Esophagus squamous epithelium (tissue), 5 donors: ENCODE measurements around the gene STX8. TPM values are rescaled to one million over a fixed set of nuclear protein-coding genes. Genes with fewer than 3 reads are reported as not detected.

ENCODE experiments used
- DNase-seq: peaks from one replicate; lab custom pipeline; 2025; lab: John Stamatoyannopoulos, UW
- H3K27ac ChIP-seq, 4 donors: fragments of 200-600 bp; sonication (generic); one replicate each; pipeline ENCODE4 v1.5.1; 2016 to 2019; ENCODE audit warnings: mild to moderate bottlenecking in 1 of 4
- H3K27me3 ChIP-seq, 4 donors: fragments of 200-600 bp; sonication (generic); 1 replicate in 3 of 4; 2 replicates in 1 of 4; pipeline versions ENCODE4 v1.5.1 to v1.6.0; 2017 to 2021; ENCODE audit warnings: antibody characterized with exemption in 1 of 4
- H3K36me3 ChIP-seq, 3 donors: fragments of 200-600 bp; sonication (generic); one replicate each; pipeline ENCODE4 v1.5.1; 2016 to 2019
- H3K4me1 ChIP-seq, 3 donors: fragments of 200-600 bp; sonication (generic); one replicate each; pipeline ENCODE4 v1.5.1; 2017 to 2019
- H3K4me3 ChIP-seq, 4 donors: fragments of 200-600 bp; sonication (generic); 1 replicate in 3 of 4; 2 replicates in 1 of 4; pipeline ENCODE4 v1.5.1; 2016 to 2019; ENCODE audit warnings: mild to moderate bottlenecking in 2 of 4, moderate library complexity in 1 of 4
- H3K9me3 ChIP-seq, 3 donors: fragments of 200-600 bp; sonication (generic); one replicate each; pipeline ENCODE4 v1.5.1; 2016 to 2019
- POLR2A ChIP-seq, 4 donors: fragments of 450-650 bp; IDR thresholded peaks; one replicate each; pipeline ENCODE4 v1.6.1; 2017; ENCODE audit warnings: antibody characterized with exemption in 4 of 4, mild to moderate bottlenecking in 4 of 4, moderate library complexity in 3 of 4
- WGBS, 2 donors: methylation state at CpG; one replicate each; pipeline ENCODE4 v1.1.5; 2018; 5-methylcytosine and 5-hydroxymethylcytosine counted together
- intact Hi-C: fragments of 100-400 bp; cut with DNase I; formaldehyde crosslinking; loops from one replicate; pipeline ENCODE4 v1.15.0; 2022
- total RNA-seq, 4 donors: library from RNA; depleted of rRNA; stranded (reverse); fragments of >200 nt; gene quantifications; one replicate each; pipeline ENCODE4 v1.1.0, GENCODE V29; 2016
- TF ChIP-seq, protein P1 (sequence below), 6 experiments: fragments of 450-650 bp in 4 of 6; fragments of 200-600 bp in 2 of 6; sonication (generic) in 2 of 6; IDR thresholded peaks; one replicate each; pipeline ENCODE4 v1.5.1; 2016 to 2019; ENCODE audit warnings: antibody characterized with exemption in 6 of 6, mild to moderate bottlenecking in 4 of 6, moderate library complexity in 4 of 6
- donor health status: DM: yes; HTN: yes; CAD: no.

STX8 gene
- total RNA-seq, 4 donors from 2014 or later, result 31.8 to 66.4 (median 46.5) TPM

DNA sequence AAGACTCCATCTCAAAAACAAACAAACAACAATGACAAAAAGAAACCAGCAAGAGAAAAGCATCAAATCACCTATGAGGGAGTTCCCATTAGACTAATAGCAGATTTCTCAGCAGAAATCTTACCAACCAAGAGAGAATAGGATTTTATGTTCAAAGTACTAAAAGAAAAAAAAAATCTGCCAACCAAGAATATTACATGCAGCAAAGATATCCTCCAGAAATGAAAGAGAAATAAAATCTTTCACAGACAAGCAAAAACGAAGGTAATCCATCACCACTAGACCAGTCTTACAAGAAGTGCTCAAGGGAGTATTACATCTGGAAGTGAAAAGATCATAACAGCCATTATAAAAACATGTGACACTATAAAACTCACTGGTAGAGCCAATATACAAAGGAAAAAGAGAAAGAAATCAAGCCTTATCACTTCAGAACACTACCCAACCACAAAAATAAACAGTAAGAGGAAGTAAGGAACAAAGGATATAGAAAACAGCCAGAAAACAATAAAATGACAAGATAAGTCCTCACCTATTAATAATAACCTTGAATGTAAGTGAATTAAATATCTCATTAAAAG lies 66.3 kb downstream of the STX8 start:
- Histone ChIP-seq H3K36me3 (no peaks in the 10 kb centered on the region), H3K9me3 (peaks cover 0 to 18% (median 6%) of the 10 kb centered on the region in 3 donors), H3K4me1 (no peaks in the 10 kb centered on the region), H3K27ac (no peak overlapping the region), H3K27me3 (no peaks in the 10 kb centered on the region), H3K4me3 (no peak overlapping the region)
- 68 to 72% methylated on average over 1 of the region's 1 CpG for WGBS, 2 donors
- no peak for TF ChIP-seq POLR2A (IDR thresholded peaks at IDR 0.05)
- DNase-seq, result no peak
- intact Hi-C loops, result no loop called here

DNA sequence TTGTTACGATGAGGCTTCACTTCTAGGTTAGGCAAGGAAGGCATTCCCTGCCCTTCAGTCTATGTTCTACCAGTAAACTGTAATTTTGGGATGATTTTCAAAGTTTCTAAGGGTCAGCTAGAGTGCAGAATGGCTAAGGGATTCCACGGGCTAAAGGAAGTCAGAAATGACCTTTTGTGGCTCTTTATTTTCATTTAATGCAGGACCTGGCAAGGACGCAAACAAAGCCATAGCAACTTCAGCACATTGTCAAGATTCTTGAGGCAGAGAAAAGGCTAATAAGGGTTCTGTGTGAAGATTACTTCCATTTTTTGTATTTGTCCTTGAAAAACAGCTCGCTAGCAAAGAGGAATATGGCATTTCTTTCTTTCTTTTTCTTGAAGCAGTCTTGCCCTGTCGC lies 76.6 kb downstream of the STX8 start:
- Histone ChIP-seq H3K36me3 (peaks cover 0 to 20% (median 0%) of the 10 kb centered on the region in 3 donors), H3K27ac (no peak overlapping the region), H3K4me1 (no peaks in the 10 kb centered on the region), H3K4me3 (no peak overlapping the region), H3K27me3 (no peaks in the 10 kb centered on the region), H3K9me3 (no peaks in the 10 kb centered on the region)
- no peak for TF ChIP-seq POLR2A (IDR thresholded peaks at IDR 0.05)
- TF ChIP-seq, protein P1, sequence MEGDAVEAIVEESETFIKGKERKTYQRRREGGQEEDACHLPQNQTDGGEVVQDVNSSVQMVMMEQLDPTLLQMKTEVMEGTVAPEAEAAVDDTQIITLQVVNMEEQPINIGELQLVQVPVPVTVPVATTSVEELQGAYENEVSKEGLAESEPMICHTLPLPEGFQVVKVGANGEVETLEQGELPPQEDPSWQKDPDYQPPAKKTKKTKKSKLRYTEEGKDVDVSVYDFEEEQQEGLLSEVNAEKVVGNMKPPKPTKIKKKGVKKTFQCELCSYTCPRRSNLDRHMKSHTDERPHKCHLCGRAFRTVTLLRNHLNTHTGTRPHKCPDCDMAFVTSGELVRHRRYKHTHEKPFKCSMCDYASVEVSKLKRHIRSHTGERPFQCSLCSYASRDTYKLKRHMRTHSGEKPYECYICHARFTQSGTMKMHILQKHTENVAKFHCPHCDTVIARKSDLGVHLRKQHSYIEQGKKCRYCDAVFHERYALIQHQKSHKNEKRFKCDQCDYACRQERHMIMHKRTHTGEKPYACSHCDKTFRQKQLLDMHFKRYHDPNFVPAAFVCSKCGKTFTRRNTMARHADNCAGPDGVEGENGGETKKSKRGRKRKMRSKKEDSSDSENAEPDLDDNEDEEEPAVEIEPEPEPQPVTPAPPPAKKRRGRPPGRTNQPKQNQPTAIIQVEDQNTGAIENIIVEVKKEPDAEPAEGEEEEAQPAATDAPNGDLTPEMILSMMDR (IDR thresholded peaks at IDR 0.05), result no peak
- intact Hi-C loops, result no loop called here
- no peak for DNase-seq
- 81 to 86% methylated on average over 4 to 5 of the region's 5 CpGs for WGBS, 2 donors

DNA sequence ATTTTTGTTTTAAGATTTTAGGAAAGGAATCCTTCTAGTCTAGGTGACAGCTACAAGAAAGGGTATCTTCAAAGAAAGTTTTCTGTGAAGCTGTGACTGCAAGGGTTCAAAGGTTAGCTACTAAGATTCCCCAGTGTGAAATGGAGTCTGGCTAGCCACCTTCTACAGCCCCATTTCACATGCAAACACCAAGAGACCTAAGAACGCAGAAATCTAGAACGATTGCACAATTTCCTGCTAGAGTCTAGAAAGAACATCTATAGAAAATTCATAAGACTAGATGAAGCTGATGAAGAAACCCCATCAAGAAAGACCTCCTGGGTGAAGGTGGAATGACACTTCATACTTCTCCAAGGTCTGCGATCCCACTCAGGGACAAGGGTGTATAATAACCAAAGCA lies 77.1 kb downstream of the STX8 start:
- 88 to 95% methylated on average over 3 of the region's 3 CpGs for WGBS, 2 donors
- H3K4me1 ChIP-seq, result no peaks in the 10 kb centered on the region
- TF ChIP-seq, protein P1 (IDR thresholded peaks at IDR 0.05), result no peak
- TF ChIP-seq POLR2A (IDR thresholded peaks at IDR 0.05), result no peak
- H3K36me3 ChIP-seq, result peaks cover 0 to 20% (median 0%) of the 10 kb centered on the region in 3 donors
- no peak overlapping the region for H3K27ac ChIP-seq
- H3K4me3 ChIP-seq, result no peak overlapping the region
- H3K9me3 ChIP-seq, result no peaks in the 10 kb centered on the region
- intact Hi-C loops, result no loop called here
- H3K27me3 ChIP-seq, result no peaks in the 10 kb centered on the region
- no peak for DNase-seq

DNA sequence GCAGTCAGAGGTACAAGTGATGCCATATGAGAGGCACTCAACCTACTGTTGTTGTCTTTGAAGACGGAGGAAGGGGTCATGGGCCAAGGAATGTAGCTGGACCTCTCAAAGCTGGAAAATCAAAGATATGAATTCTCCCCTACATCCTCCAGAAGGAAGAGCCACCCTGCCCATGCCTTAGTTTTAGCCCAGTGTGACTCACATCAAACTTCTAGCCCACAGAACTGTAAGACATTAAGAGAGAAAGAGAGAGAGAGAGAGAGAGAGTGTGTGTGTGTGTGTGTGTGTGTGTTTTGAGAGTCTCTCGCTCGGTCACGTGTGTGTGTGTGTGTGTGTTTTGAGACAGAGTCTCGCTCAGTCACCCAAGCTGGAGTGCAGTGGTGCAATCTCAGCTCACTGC lies 87.1 kb downstream of the STX8 start:
- Histone ChIP-seq H3K4me3 (no peak overlapping the region), H3K27me3 (no peaks in the 10 kb centered on the region), H3K36me3 (peaks cover 0 to 19% (median 0%) of the 10 kb centered on the region in 3 donors), H3K27ac (no peak overlapping the region), H3K4me1 (no peaks in the 10 kb centered on the region), H3K9me3 (no peaks in the 10 kb centered on the region)
- intact Hi-C loops, result no loop called here
- whole genome bisulfite sequencing, 2 donors, result 92 to 96% methylated on average over 5 of the region's 5 CpGs
- no peak for DNase-seq
- no peak for TF ChIP-seq POLR2A (IDR thresholded peaks at IDR 0.05)
- TF ChIP-seq, protein P1 (IDR thresholded peaks at IDR 0.05), result no peak

DNA sequence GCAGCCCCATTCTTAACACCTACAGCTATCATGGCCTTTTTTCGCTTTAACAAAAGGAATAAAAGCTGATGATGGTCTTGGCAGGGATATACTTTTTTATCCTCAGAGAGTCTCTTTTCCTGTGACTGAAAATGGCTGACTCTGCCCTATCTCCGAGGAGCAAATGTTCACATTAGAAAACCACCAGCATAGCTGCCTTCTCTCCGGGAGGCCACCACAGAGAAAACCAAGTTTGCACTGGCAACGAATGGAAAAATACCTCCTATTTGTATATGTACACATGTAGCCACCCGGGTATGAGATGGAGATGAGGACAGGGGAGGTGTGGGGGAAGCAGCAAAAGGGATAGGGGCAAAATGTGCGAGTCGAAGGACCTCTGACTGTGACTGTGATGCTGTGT lies 88.2 kb downstream of the STX8 start:
- intact Hi-C loops, result no loop called here

More for the DNA sequence above, 88.2 kb downstream of the STX8 start:
- Histone ChIP-seq H3K9me3 (no peaks in the 10 kb centered on the region), H3K27me3 (no peaks in the 10 kb centered on the region), H3K36me3 (peaks cover 0 to 19% (median 0%) of the 10 kb centered on the region in 3 donors), H3K4me1 (no peaks in the 10 kb centered on the region), H3K4me3 (no peak overlapping the region), H3K27ac (no peak overlapping the region)
- TF ChIP-seq, protein P1 (IDR thresholded peaks at IDR 0.05), result no peak
- TF ChIP-seq POLR2A (IDR thresholded peaks at IDR 0.05), result no peak
- no peak for DNase-seq
- WGBS, 2 donors, result 77 to 86% methylated on average over 6 to 7 of the region's 7 CpGs
